SK-N-SH treated with all-trans-retinoic acid at 6 μM for 48 hours (cell line): ENCODE data around the gene CCDC24.

Experiments
- ATAC-seq: fragments of 200-7000 bp; cut with Tn5 transposase; 3 replicates; pipeline ENCODE4 v1.9.1; 2020; ENCODE audit warnings: mild to moderate bottlenecking, moderate library complexity
- ARNTL ChIP-seq: fragments of 450-650 bp; formaldehyde crosslinking; IDR thresholded peaks from 2 replicates; pipeline ENCODE4 v1.5.0; 2020; ENCODE audit warnings: low read depth, mild to moderate bottlenecking, moderate library complexity, borderline replicate concordance
- BACH2 ChIP-seq: fragments of 250-450 bp; sonication (Bioruptor Pico); IDR thresholded peaks from 2 replicates; pipeline ENCODE4 v1.9.0; 2021; ENCODE audit warnings: mild to moderate bottlenecking, borderline replicate concordance
- CSDC2 ChIP-seq: fragments of 250-450 bp; sonication (Bioruptor Pico); IDR thresholded peaks from 2 replicates; pipeline ENCODE4 v1.5.0; 2020; ENCODE audit warnings: mild to moderate bottlenecking, moderate library complexity
- ESRRG ChIP-seq: fragments of 250-450 bp; sonication (Bioruptor Pico); IDR thresholded peaks from 2 replicates; pipeline ENCODE4 v1.6.1; 2021; ENCODE audit warnings: mild to moderate bottlenecking
- GLIS3 ChIP-seq: fragments of 250-450 bp; sonication (Bioruptor Pico); IDR thresholded peaks from 2 replicates; pipeline ENCODE4 v1.5.0; 2020; ENCODE audit warnings: mild to moderate bottlenecking, moderate library complexity
- ISL1 ChIP-seq: fragments of 250-450 bp; sonication (Bioruptor Pico); IDR thresholded peaks from 2 replicates; pipeline ENCODE4 v2.1.2; 2022; ENCODE audit warnings: mild to moderate bottlenecking, moderate library complexity
- OSR1 ChIP-seq: fragments of 250-450 bp; sonication (Bioruptor Pico); IDR thresholded peaks from 2 replicates; pipeline ENCODE4 v1.8.0; 2022; ENCODE audit warnings: moderate library complexity, mild to moderate bottlenecking, inconsistent platforms
- PPARA ChIP-seq: fragments of 250-450 bp; sonication (Bioruptor Pico); IDR thresholded peaks from 2 replicates; pipeline ENCODE4 v1.5.0; 2020; ENCODE audit warnings: mild to moderate bottlenecking, borderline replicate concordance
- RARB ChIP-seq: fragments of 250-450 bp; sonication (Bioruptor Pico); IDR thresholded peaks from 2 replicates; pipeline ENCODE4 v1.8.0; 2021; ENCODE audit warnings: mild to moderate bottlenecking, moderate library complexity
- SNAI2 ChIP-seq: fragments of 250-450 bp; sonication (Bioruptor Pico); IDR thresholded peaks from 2 replicates; pipeline ENCODE4 v1.5.0; 2020; ENCODE audit warnings: mild to moderate bottlenecking, moderate library complexity
- TCF4 ChIP-seq: fragments of 250-450 bp; sonication (Bioruptor Pico); IDR thresholded peaks from 2 replicates; pipeline ENCODE4 v1.8.0; 2021; ENCODE audit warnings: mild to moderate bottlenecking, moderate library complexity, borderline replicate concordance
- TOX ChIP-seq: fragments of 250-450 bp; sonication (Bioruptor Pico); IDR thresholded peaks from 2 replicates; pipeline ENCODE4 v1.8.0; 2021; ENCODE audit warnings: mild to moderate bottlenecking, moderate library complexity, borderline replicate concordance
- ZC3H10 ChIP-seq: fragments of 250-450 bp; sonication (Bioruptor Pico); IDR thresholded peaks from 2 replicates; pipeline ENCODE4 v1.5.1; 2021; ENCODE audit warnings: mild to moderate bottlenecking, moderate library complexity
- ZFP3 ChIP-seq: fragments of 250-450 bp; sonication (Bioruptor Pico); IDR thresholded peaks from 2 replicates; pipeline ENCODE4 v1.5.0; 2020; ENCODE audit warnings: mild to moderate bottlenecking, moderate library complexity
- ZFP30 ChIP-seq: fragments of 450-650 bp; formaldehyde crosslinking; IDR thresholded peaks from 2 replicates; pipeline ENCODE4 v1.5.0; 2022; ENCODE audit warnings: mild to moderate bottlenecking, moderate library complexity
- ZNF70 ChIP-seq: fragments of 450-650 bp; formaldehyde crosslinking; IDR thresholded peaks from 2 replicates; pipeline ENCODE4 v1.5.0; 2020; ENCODE audit warnings: mild to moderate bottlenecking, moderate library complexity
- ZNF8 ChIP-seq: fragments of 450-650 bp; formaldehyde crosslinking; IDR thresholded peaks from 2 replicates; pipeline ENCODE4 v1.5.0; 2020; ENCODE audit warnings: mild to moderate bottlenecking, moderate library complexity
- TF ChIP-seq, protein P1 (sequence below): fragments of 250-450 bp; sonication (Bioruptor Pico); IDR thresholded peaks from 2 replicates; pipeline ENCODE4 v1.8.0; 2020; ENCODE audit warnings: mild to moderate bottlenecking, moderate library complexity, borderline replicate concordance
- TF ChIP-seq, protein P2 (sequence below): fragments of 250-450 bp; sonication (Bioruptor Pico); IDR thresholded peaks from 2 replicates; pipeline ENCODE4 v1.5.1; 2020; ENCODE audit warnings: low read depth, mild to moderate bottlenecking, moderate library complexity
- TF ChIP-seq, protein P3 (sequence below): fragments of 250-450 bp; sonication (Bioruptor Pico); IDR thresholded peaks from 2 replicates; pipeline ENCODE4 v1.5.0; 2020; ENCODE audit warnings: mild to moderate bottlenecking, moderate library complexity
- TF ChIP-seq, protein P4 (sequence below): fragments of 250-450 bp; sonication (Bioruptor Pico); IDR thresholded peaks from 2 replicates; pipeline ENCODE4 v1.8.0; 2021; ENCODE audit warnings: low read depth, mild to moderate bottlenecking, moderate library complexity, borderline replicate concordance
- TF ChIP-seq, protein P5 (sequence below): fragments of 250-450 bp; sonication (Bioruptor Pico); IDR thresholded peaks from 2 replicates; pipeline ENCODE4 v1.5.1; 2021; ENCODE audit warnings: mild to moderate bottlenecking, moderate library complexity

Gene CCDC24

DNA sequence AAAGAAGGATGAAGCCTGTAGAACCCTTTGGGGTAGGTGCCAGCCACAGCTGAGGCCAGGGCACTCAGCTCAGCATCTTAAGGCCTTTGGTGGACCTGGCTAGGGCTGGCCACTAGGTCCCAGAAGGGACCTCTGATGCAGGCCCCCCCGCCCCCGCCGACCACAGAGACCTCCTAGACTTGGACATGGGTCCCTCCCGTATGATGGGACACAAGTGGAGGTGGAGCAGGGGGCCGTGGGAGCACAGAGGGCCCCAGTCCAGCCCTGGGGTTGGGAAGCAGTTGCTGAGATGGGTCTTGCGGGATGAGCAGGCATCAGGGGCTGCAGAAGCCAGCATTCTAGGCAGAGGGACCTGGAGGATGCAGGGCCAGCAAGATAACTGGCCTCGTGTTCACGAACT, 9.2 kb upstream of the CCDC24 start:
- no peak for ATAC-seq
- TF ChIP-seq OSR1 (no peak), ZFP30 (CRISPR knock-in tag) (no peak), GLIS3 (CRISPR knock-in tag) (no peak), ISL1 (CRISPR knock-in tag) (no peak), ZNF8 (no peak), RARB (CRISPR knock-in tag) (no peak), CSDC2 (CRISPR knock-in tag) (no peak), TOX (CRISPR knock-in tag) (no peak), ZC3H10 (no peak), ESRRG (CRISPR knock-in tag) (no peak), ARNTL (CRISPR knock-in tag) (no peak), PPARA (CRISPR knock-in tag) (no peak), TCF4 (CRISPR knock-in tag) (no peak), BACH2 (no peak), ZFP3 (CRISPR knock-in tag) (no peak), SNAI2 (CRISPR knock-in tag) (no peak)
- TF ChIP-seq, protein P1, sequence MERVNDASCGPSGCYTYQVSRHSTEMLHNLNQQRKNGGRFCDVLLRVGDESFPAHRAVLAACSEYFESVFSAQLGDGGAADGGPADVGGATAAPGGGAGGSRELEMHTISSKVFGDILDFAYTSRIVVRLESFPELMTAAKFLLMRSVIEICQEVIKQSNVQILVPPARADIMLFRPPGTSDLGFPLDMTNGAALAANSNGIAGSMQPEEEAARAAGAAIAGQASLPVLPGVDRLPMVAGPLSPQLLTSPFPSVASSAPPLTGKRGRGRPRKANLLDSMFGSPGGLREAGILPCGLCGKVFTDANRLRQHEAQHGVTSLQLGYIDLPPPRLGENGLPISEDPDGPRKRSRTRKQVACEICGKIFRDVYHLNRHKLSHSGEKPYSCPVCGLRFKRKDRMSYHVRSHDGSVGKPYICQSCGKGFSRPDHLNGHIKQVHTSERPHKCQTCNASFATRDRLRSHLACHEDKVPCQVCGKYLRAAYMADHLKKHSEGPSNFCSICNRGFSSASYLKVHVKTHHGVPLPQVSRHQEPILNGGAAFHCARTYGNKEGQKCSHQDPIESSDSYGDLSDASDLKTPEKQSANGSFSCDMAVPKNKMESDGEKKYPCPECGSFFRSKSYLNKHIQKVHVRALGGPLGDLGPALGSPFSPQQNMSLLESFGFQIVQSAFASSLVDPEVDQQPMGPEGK (CRISPR knock-in tag) = no peak
- TF ChIP-seq, protein P2, sequence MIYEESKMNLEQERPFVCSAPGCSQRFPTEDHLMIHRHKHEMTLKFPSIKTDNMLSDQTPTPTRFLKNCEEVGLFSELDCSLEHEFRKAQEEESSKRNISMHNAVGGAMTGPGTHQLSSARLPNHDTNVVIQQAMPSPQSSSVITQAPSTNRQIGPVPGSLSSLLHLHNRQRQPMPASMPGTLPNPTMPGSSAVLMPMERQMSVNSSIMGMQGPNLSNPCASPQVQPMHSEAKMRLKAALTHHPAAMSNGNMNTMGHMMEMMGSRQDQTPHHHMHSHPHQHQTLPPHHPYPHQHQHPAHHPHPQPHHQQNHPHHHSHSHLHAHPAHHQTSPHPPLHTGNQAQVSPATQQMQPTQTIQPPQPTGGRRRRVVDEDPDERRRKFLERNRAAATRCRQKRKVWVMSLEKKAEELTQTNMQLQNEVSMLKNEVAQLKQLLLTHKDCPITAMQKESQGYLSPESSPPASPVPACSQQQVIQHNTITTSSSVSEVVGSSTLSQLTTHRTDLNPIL (CRISPR knock-in tag) = no peak
- TF ChIP-seq, protein P3, sequence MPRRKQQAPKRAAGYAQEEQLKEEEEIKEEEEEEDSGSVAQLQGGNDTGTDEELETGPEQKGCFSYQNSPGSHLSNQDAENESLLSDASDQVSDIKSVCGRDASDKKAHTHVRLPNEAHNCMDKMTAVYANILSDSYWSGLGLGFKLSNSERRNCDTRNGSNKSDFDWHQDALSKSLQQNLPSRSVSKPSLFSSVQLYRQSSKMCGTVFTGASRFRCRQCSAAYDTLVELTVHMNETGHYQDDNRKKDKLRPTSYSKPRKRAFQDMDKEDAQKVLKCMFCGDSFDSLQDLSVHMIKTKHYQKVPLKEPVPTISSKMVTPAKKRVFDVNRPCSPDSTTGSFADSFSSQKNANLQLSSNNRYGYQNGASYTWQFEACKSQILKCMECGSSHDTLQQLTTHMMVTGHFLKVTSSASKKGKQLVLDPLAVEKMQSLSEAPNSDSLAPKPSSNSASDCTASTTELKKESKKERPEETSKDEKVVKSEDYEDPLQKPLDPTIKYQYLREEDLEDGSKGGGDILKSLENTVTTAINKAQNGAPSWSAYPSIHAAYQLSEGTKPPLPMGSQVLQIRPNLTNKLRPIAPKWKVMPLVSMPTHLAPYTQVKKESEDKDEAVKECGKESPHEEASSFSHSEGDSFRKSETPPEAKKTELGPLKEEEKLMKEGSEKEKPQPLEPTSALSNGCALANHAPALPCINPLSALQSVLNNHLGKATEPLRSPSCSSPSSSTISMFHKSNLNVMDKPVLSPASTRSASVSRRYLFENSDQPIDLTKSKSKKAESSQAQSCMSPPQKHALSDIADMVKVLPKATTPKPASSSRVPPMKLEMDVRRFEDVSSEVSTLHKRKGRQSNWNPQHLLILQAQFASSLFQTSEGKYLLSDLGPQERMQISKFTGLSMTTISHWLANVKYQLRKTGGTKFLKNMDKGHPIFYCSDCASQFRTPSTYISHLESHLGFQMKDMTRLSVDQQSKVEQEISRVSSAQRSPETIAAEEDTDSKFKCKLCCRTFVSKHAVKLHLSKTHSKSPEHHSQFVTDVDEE = no peak
- TF ChIP-seq, protein P4, sequence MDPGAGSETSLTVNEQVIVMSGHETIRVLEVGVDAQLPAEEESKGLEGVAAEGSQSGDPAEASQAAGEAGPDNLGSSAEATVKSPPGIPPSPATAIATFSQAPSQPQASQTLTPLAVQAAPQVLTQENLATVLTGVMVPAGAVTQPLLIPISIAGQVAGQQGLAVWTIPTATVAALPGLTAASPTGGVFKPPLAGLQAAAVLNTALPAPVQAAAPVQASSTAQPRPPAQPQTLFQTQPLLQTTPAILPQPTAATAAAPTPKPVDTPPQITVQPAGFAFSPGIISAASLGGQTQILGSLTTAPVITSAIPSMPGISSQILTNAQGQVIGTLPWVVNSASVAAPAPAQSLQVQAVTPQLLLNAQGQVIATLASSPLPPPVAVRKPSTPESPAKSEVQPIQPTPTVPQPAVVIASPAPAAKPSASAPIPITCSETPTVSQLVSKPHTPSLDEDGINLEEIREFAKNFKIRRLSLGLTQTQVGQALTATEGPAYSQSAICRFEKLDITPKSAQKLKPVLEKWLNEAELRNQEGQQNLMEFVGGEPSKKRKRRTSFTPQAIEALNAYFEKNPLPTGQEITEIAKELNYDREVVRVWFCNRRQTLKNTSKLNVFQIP (CRISPR knock-in tag) = no peak

DNA sequence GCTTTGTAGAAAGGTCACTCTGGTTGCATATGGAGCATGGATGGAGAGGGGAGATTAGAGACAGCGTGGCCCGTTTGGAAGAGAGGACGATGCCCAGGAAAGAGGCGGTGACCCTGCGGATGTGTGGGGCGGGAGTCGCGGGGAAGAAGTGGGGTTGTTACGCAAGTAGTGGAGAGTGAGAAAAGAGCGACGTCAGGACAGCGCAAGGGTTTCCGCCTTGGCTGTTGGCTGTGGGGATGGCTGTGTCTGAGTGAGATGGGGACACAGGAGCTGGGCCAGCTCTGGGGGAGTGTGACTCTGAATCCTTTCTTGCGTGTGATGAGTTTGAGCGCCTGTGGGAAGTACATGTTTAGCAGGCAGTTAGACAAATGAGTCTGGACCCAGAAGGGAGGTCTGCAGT, 8.6 kb upstream of the CCDC24 start:
- TF ChIP-seq ESRRG (CRISPR knock-in tag) (no peak), TCF4 (CRISPR knock-in tag) (no peak), ZFP30 (CRISPR knock-in tag) (no peak), SNAI2 (CRISPR knock-in tag) (no peak), ZC3H10 (no peak), TOX (CRISPR knock-in tag) (no peak), ZNF70 (CRISPR knock-in tag) (no peak), ZNF8 (no peak), ZFP3 (CRISPR knock-in tag) (no peak), BACH2 (no peak), ARNTL (CRISPR knock-in tag) (no peak), ISL1 (CRISPR knock-in tag) (no peak), RARB (CRISPR knock-in tag) (no peak), PPARA (CRISPR knock-in tag) (no peak)
- TF ChIP-seq, protein P5, sequence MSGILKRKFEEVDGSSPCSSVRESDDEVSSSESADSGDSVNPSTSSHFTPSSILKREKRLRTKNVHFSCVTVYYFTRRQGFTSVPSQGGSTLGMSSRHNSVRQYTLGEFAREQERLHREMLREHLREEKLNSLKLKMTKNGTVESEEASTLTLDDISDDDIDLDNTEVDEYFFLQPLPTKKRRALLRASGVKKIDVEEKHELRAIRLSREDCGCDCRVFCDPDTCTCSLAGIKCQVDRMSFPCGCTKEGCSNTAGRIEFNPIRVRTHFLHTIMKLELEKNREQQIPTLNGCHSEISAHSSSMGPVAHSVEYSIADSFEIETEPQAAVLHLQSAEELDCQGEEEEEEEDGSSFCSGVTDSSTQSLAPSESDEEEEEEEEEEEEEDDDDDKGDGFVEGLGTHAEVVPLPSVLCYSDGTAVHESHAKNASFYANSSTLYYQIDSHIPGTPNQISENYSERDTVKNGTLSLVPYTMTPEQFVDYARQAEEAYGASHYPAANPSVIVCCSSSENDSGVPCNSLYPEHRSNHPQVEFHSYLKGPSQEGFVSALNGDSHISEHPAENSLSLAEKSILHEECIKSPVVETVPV = no peak
- TF ChIP-seq, protein P4 (CRISPR knock-in tag) = no peak
- TF ChIP-seq, protein P3 = no peak
- TF ChIP-seq, protein P1 (CRISPR knock-in tag) = no peak
- ATAC-seq = no peak
